ENCODE data around the gene SEMA4D.

Gene SEMA4D

DNA sequence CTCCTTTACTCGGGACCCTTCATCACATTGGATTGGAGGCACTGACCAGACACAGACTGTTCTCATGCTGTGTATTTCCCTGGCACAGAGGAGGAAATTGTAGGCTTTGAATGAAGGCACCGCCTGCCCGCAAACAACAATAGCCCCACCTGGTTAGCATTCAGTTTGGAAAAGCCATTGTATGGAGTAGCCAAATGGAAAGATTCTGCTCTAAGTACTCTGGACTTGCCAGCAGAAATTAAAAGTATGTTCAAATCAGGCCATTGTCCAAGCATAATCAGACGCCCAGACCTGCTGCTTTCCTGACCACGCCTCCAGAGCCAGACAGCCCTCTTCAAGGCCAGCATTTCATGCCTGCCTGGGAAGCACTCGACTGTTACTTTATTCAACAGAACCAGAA is 8.0 kb upstream of the SEMA4D start:
- no peaks in the 10 kb centered on the region for H3K4me1 ChIP-seq (ENCODE audit: control insufficient read depth in 5 of 5, insufficient read depth in 5 of 5, low read length in 5 of 5)
- H3K9me3 ChIP-seq (ENCODE audit: control insufficient read depth in 5 of 5, low read length in 5 of 5) = peaks cover 0 to 3% (median 0%) of the 10 kb centered on the region in 5 donors
- H3K36me3 ChIP-seq (ENCODE audit: control insufficient read depth in 5 of 5, insufficient read depth in 5 of 5, low read length in 5 of 5) = no peaks in the 10 kb centered on the region
- H3K4me3 ChIP-seq (ENCODE audit: low read depth in 1 of 5, low read length in 5 of 5) = no peak overlapping the region
- no peak overlapping the region for H3K9ac ChIP-seq (ENCODE audit: low read length in 5 of 5)
- H3K27ac ChIP-seq (ENCODE audit: low read depth, low read length) = no peak overlapping the region
- H3K27me3 ChIP-seq (ENCODE audit: control insufficient read depth in 5 of 5, insufficient read depth in 4 of 5, low read length in 5 of 5) = no peaks in the 10 kb centered on the region

DNA sequence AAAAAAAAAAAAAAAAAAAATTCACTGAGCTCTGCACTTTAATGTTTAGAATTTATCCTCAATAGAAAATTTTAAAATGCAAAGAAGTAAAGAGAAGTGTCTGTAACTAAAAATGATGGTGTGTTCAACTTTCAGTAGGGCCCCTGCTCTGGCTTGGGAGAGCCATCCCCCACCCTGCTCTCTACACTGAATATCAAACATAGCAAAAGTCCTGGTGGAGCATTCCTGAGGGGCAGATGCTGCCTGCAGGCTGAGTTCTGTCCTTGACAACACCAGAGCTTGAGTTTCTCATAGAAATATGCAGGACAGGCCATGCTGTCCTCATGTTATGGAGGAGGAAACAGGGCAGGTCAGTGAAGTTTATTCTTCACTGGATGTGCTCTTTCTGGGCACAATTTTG is 7.1 kb upstream of the SEMA4D start:
- peaks cover 0 to 3% (median 0%) of the 10 kb centered on the region in 5 donors for H3K9me3 ChIP-seq (ENCODE audit: control insufficient read depth in 5 of 5, low read length in 5 of 5)
- H3K4me1 ChIP-seq (ENCODE audit: control insufficient read depth in 5 of 5, insufficient read depth in 5 of 5, low read length in 5 of 5) = no peaks in the 10 kb centered on the region
- H3K9ac ChIP-seq (ENCODE audit: low read length in 5 of 5) = no peak overlapping the region
- H3K27me3 ChIP-seq (ENCODE audit: control insufficient read depth in 5 of 5, insufficient read depth in 4 of 5, low read length in 5 of 5) = no peaks in the 10 kb centered on the region
- H3K27ac ChIP-seq (ENCODE audit: low read depth, low read length) = no peak overlapping the region
- no peak overlapping the region for H3K4me3 ChIP-seq (ENCODE audit: low read depth in 1 of 5, low read length in 5 of 5)
- H3K36me3 ChIP-seq (ENCODE audit: control insufficient read depth in 5 of 5, insufficient read depth in 5 of 5, low read length in 5 of 5) = no peaks in the 10 kb centered on the region

DNA sequence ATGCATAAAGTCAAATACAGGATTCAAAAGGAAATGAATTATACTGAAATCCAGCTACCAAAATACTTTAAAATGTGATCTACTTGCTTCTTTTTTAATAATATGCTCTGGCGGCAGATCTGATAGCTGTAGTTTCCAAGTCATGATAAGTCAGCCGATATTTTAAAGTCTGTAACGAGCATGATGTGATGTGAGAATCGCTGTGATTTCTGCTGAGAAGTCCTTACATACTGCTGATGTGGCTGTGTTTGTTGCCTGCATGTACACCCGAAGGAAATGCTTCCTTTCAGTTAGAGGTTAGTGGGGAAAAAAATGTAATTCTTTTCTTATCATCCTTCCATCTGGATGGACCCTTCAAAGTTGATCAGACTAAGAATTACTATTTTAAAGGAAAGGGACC is 4.8 kb upstream of the SEMA4D start:
- H3K9me3 ChIP-seq (ENCODE audit: control insufficient read depth in 5 of 5, low read length in 5 of 5) = peaks cover 0 to 3% (median 0%) of the 10 kb centered on the region in 5 donors
- H3K4me3 ChIP-seq (ENCODE audit: low read depth in 1 of 5, low read length in 5 of 5) = no peak overlapping the region
- peaks cover 0 to 3% (median 0%) of the 10 kb centered on the region in 5 donors for H3K27me3 ChIP-seq (ENCODE audit: control insufficient read depth in 5 of 5, insufficient read depth in 4 of 5, low read length in 5 of 5)
- H3K36me3 ChIP-seq (ENCODE audit: control insufficient read depth in 5 of 5, insufficient read depth in 5 of 5, low read length in 5 of 5) = no peaks in the 10 kb centered on the region
- H3K27ac ChIP-seq (ENCODE audit: low read depth, low read length) = no peak overlapping the region
- H3K9ac ChIP-seq (ENCODE audit: low read length in 5 of 5) = no peak overlapping the region
- peaks cover 0 to 11% (median 3%) of the 10 kb centered on the region in 5 donors for H3K4me1 ChIP-seq (ENCODE audit: control insufficient read depth in 5 of 5, insufficient read depth in 5 of 5, low read length in 5 of 5)

DNA sequence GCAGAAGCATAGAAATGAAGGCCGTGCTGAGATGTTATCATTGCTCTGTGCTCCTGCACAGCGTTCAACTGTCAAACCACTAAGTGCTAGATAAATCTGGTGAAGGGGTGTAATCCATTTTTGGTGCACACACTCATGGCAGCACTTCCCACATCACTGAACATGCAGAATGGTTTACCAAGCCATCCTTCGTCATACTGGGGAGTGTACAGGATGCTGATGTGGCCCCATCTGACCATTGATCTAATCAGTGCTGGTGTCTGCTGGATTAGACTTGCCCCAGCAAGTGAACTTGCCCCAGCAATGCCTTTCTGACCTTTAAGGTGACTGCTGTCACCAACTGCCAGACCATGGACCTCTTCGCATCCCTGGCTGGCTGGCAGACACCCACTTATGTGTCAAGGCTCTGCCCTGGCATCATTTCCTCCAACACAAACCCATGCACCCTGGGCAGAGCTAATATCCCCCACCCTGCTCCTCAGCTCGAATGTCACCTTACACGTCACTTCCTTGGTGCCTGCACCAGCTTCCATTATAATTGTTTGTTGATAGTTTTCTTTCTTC is 4.2 kb upstream of the SEMA4D start:
- Histone ChIP-seq H3K4me1 (ENCODE audit: control insufficient read depth in 5 of 5, insufficient read depth in 5 of 5, low read length in 5 of 5) (peaks cover 0 to 14% (median 6%) of the 10 kb centered on the region in 5 donors), H3K9me3 (ENCODE audit: control insufficient read depth in 5 of 5, low read length in 5 of 5) (peaks cover 0 to 3% (median 0%) of the 10 kb centered on the region in 5 donors), H3K36me3 (ENCODE audit: control insufficient read depth in 5 of 5, insufficient read depth in 5 of 5, low read length in 5 of 5) (no peaks in the 10 kb centered on the region), H3K9ac (ENCODE audit: low read length in 5 of 5) (no peak overlapping the region), H3K4me3 (ENCODE audit: low read depth in 1 of 5, low read length in 5 of 5) (no peak overlapping the region), H3K27ac (ENCODE audit: low read depth, low read length) (no peak overlapping the region), H3K27me3 (ENCODE audit: control insufficient read depth in 5 of 5, insufficient read depth in 4 of 5, low read length in 5 of 5) (peaks cover 0 to 3% (median 0%) of the 10 kb centered on the region in 5 donors)

DNA sequence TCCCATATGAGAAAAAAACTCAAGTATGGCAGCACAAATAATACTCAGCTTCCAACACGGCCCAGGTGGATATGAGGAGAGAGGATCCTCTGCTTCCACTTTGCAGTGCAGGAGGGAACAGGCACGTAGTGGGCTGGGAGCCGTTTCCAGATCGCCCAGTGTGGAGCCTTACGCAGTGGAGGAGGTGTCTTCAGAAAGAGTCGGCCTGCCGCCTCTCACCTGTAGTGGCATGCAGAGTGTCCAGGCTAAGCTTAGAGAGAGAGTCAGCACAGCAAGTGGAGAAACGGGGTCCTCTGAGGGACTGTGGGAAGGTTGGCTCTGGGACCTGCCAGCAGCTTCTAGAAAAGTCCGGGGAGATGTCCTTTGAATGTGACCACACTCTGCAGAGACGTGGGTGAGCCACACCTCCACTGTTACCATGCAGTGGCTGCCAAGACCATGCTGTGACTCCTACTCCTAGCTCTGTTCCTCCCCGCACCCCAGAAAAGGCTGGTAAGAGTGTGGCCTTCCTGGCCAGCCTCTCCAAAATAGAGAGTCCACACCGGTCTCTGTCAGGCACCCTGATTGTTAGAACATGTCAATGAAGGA is 3.5 kb upstream of the SEMA4D start:
- Histone ChIP-seq H3K36me3 (ENCODE audit: control insufficient read depth in 5 of 5, insufficient read depth in 5 of 5, low read length in 5 of 5) (no peaks in the 10 kb centered on the region), H3K27me3 (ENCODE audit: control insufficient read depth in 5 of 5, insufficient read depth in 4 of 5, low read length in 5 of 5) (peaks cover 0 to 3% (median 0%) of the 10 kb centered on the region in 5 donors), H3K9me3 (ENCODE audit: control insufficient read depth in 5 of 5, low read length in 5 of 5) (peaks cover 0 to 3% (median 0%) of the 10 kb centered on the region in 5 donors), H3K27ac (ENCODE audit: low read depth, low read length) (no peak overlapping the region), H3K4me3 (ENCODE audit: low read depth in 1 of 5, low read length in 5 of 5) (no peak overlapping the region), H3K9ac (ENCODE audit: low read length in 5 of 5) (no peak overlapping the region), H3K4me1 (ENCODE audit: control insufficient read depth in 5 of 5, insufficient read depth in 5 of 5, low read length in 5 of 5) (peaks cover 0 to 19% (median 12%) of the 10 kb centered on the region in 5 donors)

DNA sequence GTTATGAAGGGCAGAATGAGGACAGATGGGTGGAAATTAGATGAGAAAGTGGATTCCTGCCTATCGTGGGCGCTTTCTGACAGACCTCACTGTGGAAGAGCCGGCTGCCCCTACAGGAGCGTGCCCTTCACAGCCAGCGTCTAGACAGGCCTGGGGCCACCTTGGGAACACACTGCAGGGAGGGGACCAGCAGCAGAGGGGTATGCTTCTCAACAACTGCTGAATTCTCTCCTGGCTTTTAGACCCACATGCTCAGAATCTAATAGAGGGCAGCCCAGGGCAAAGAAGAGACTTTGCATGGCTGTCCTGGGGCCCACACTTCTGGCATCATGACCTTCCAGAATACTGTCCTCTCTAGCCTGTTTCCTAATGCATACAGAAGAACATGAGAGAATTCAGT is 2.1 kb upstream of the SEMA4D start:
- H3K36me3 ChIP-seq (ENCODE audit: control insufficient read depth in 5 of 5, insufficient read depth in 5 of 5, low read length in 5 of 5) = no peaks in the 10 kb centered on the region
- H3K27me3 ChIP-seq (ENCODE audit: control insufficient read depth in 5 of 5, insufficient read depth in 4 of 5, low read length in 5 of 5) = peaks cover 0 to 6% (median 3%) of the 10 kb centered on the region in 5 donors
- H3K9me3 ChIP-seq (ENCODE audit: control insufficient read depth in 5 of 5, low read length in 5 of 5) = peaks cover 0 to 3% (median 0%) of the 10 kb centered on the region in 5 donors
- peaks cover 0 to 25% (median 12%) of the 10 kb centered on the region in 5 donors for H3K4me1 ChIP-seq (ENCODE audit: control insufficient read depth in 5 of 5, insufficient read depth in 5 of 5, low read length in 5 of 5)
- no peak overlapping the region for H3K27ac ChIP-seq (ENCODE audit: low read depth, low read length)
- no peak overlapping the region for H3K4me3 ChIP-seq (ENCODE audit: low read depth in 1 of 5, low read length in 5 of 5)
- no peak overlapping the region for H3K9ac ChIP-seq (ENCODE audit: low read length in 5 of 5)

DNA sequence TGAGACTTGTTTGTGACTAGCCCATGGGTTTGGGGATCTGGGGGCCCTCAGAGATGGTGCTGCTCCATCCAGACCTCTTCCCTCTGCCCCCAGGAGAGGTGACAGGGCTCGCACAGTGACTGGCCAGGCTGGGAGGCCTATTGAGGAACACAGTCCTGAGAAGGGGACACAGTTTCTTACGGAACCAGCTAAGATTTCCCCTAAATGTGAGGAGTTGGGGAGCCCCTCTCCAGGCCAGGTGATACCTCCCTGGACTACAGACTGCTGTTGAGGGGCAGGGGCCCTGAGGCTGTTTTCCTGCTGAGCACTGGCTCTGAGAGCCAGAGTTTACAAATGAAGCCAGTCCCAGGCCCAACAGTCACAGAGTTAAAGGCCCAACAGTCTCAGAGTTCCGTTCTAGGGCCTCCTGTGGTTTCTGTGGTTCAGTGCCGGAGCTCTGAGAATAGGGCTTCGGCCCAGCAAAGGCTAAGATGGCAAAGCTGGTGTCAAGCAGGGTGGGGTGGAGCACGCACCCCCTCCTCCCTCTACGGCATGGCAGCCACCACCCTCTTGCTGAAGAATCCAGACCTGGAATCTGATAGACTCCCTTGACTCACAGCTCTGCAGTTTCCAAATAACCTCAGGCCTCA is 1.1 kb upstream of the SEMA4D start:
- H3K4me3 ChIP-seq (ENCODE audit: low read depth in 1 of 5, low read length in 5 of 5) = no peak overlapping the region
- H3K36me3 ChIP-seq (ENCODE audit: control insufficient read depth in 5 of 5, insufficient read depth in 5 of 5, low read length in 5 of 5) = no peaks in the 10 kb centered on the region
- H3K9me3 ChIP-seq (ENCODE audit: control insufficient read depth in 5 of 5, low read length in 5 of 5) = peaks cover 0 to 2% (median 0%) of the 10 kb centered on the region in 5 donors
- H3K4me1 ChIP-seq (ENCODE audit: control insufficient read depth in 5 of 5, insufficient read depth in 5 of 5, low read length in 5 of 5) = peaks cover 0 to 25% (median 12%) of the 10 kb centered on the region in 5 donors
- H3K27me3 ChIP-seq (ENCODE audit: control insufficient read depth in 5 of 5, insufficient read depth in 4 of 5, low read length in 5 of 5) = peaks cover 0 to 6% (median 3%) of the 10 kb centered on the region in 5 donors
- H3K27ac ChIP-seq (ENCODE audit: low read depth, low read length) = no peak overlapping the region
- H3K9ac ChIP-seq (ENCODE audit: low read length in 5 of 5) = no peak overlapping the region

DNA sequence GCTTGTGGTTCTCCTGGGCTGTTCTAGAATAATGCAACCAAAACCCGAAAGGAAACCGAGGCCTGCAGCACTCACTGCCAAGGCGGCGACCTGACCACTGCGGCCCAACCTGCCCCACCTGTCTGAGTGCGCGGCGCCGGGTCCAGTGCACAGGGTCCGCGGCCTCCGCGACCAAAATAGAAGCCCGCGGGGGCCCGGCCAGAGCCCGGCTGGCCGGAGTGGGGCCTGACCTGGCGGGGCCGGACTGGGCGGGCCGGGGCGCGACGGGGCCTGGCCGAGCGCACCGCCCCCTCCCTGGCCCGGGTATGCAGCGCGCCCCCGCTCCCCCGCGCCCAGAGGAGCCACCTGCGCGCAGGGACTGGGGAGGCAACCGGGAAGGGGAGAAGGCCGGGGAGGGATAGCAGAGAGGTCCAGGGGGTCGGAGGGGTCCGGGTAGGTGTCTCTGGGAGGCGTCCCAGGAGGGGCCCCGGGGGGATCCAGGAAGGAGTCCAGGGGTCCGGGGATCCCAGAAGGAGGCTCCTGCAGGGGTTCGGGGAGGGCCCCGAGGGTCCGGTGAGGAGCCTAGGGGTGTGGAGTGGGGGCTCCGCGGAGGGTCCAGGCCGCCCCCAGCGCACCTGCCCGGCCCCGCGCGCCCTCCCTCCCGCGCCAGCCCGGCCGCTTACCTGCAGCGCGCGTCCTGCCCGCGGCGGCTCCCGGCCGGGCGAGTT is 503 bp downstream of the SEMA4D start:
- Histone ChIP-seq H3K27ac (ENCODE audit: low read depth, low read length) (no peak overlapping the region), H3K9me3 (ENCODE audit: control insufficient read depth in 5 of 5, low read length in 5 of 5) (no peaks in the 10 kb centered on the region), H3K36me3 (ENCODE audit: control insufficient read depth in 5 of 5, insufficient read depth in 5 of 5, low read length in 5 of 5) (no peaks in the 10 kb centered on the region), H3K27me3 (ENCODE audit: control insufficient read depth in 5 of 5, insufficient read depth in 4 of 5, low read length in 5 of 5) (peaks cover 0 to 6% (median 3%) of the 10 kb centered on the region in 5 donors), H3K9ac (ENCODE audit: low read length in 5 of 5) (peak overlapping the region in 2 of 5 donors; percentile 14 to 24), H3K4me1 (ENCODE audit: control insufficient read depth in 5 of 5, insufficient read depth in 5 of 5, low read length in 5 of 5) (peaks cover 0 to 25% (median 12%) of the 10 kb centered on the region in 5 donors), H3K4me3 (ENCODE audit: low read depth in 1 of 5, low read length in 5 of 5) (peak overlapping the region; percentile 48 to 66 (median 58))

DNA sequence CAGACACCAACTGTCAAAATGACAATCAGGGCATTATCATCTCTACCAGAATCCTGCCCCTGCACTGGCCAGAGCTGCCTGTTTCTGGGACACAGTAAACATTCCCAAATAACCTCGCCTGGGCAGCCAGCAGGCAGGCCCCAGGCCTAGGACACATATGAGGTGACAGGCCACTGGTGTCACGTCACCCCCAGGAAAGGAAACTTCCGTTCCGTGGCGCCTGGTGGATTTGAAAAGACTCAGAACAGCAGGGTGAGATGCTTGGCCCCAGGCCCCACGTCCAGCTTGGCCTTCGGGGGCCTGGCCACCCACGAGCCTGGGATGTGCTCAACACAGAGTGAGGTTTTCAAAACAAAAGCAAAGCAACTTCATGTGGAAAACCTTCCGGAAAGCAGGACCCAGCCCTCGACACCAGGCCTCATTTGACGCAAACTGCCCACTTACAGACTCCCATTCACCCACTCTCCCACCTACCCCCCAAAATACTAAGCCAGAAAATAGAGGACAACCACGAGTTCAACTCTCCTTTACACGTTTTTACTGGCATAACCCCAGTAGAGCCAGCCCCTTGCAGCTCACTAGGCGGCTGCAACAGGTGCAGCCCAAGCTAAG is 1.2 kb downstream of the SEMA4D start:
- Histone ChIP-seq H3K36me3 (ENCODE audit: control insufficient read depth in 5 of 5, insufficient read depth in 5 of 5, low read length in 5 of 5) (no peaks in the 10 kb centered on the region), H3K27me3 (ENCODE audit: control insufficient read depth in 5 of 5, insufficient read depth in 4 of 5, low read length in 5 of 5) (peaks cover 0 to 6% (median 3%) of the 10 kb centered on the region in 5 donors), H3K4me1 (ENCODE audit: control insufficient read depth in 5 of 5, insufficient read depth in 5 of 5, low read length in 5 of 5) (peaks cover 0 to 25% (median 12%) of the 10 kb centered on the region in 5 donors), H3K9me3 (ENCODE audit: control insufficient read depth in 5 of 5, low read length in 5 of 5) (no peaks in the 10 kb centered on the region), H3K27ac (ENCODE audit: low read depth, low read length) (no peak overlapping the region), H3K9ac (ENCODE audit: low read length in 5 of 5) (peak overlapping the region in 1 of 5 donors; percentile 14), H3K4me3 (ENCODE audit: low read depth in 1 of 5, low read length in 5 of 5) (peak overlapping the region; percentile 42 to 66 (median 58))

Data from subcutaneous abdominal adipose tissue (tissue), 5 donors.